CD4-positive, CD25-positive, alpha-beta regulatory T cell (primary cell): ENCODE results near the gene DMD. TPM values are rescaled to one million over a fixed set of nuclear protein-coding genes. Genes with fewer than 3 reads are reported as not detected.
A peak's percentile ranks its signal among the peaks of the same experiment; 100 is the strongest.

ENCODE experiments used
- ATAC-seq, 2 donors: fragments of 150-1000 bp; cut with Tn5 transposase; one replicate each; pipeline ENCODE4 v1.10.0; 2021; ENCODE audit warnings: low read depth in 2 of 2, moderate number of reproducible peaks in 2 of 2, moderate library complexity in 1 of 2
- DNase-seq, 3 donors: peaks; one replicate each; pipeline versions ENCODE4 v3.0.0 to v3.0.0-alpha.2; 2012 to 2022; ENCODE audit warnings: mixed read lengths in 1 of 3
- H3K27ac ChIP-seq: one replicate; pipeline ENCODE4 v1.7.0; 2013; ENCODE audit warnings: mild to moderate bottlenecking, low read length; ENCODE audit not compliant: insufficient read depth, poor library complexity, severe bottlenecking
- H3K27me3 ChIP-seq: one replicate; pipeline ENCODE4 v1.7.0; 2013; ENCODE audit warnings: low read length; ENCODE audit not compliant: control insufficient read depth, insufficient read depth
- H3K36me3 ChIP-seq: one replicate; pipeline ENCODE4 v1.7.0; 2013; ENCODE audit warnings: mild to moderate bottlenecking, low read length, moderate library complexity; ENCODE audit not compliant: control insufficient read depth, insufficient read depth
- H3K4me1 ChIP-seq: 2 replicates; pipeline ENCODE4 v1.7.0; 2013; ENCODE audit warnings: mild to moderate bottlenecking, low read length; ENCODE audit not compliant: insufficient read depth, control insufficient read depth, poor library complexity, severe bottlenecking
- H3K4me3 ChIP-seq: one replicate; pipeline ENCODE4 v1.7.0; 2013; ENCODE audit warnings: low read depth, mild to moderate bottlenecking, low read length, moderate library complexity
- H3K9me3 ChIP-seq, 2 experiments: 1 replicate in 1 of 2; 2 replicates in 1 of 2; pipeline ENCODE4 v1.7.0; 2013; ENCODE audit warnings: low read length in 2 of 2, mild to moderate bottlenecking in 1 of 2, moderate library complexity in 1 of 2; ENCODE audit not compliant: control insufficient read depth in 2 of 2
- H3K27ac Mint-ChIP-seq, 3 donors: one replicate each; pipeline ENCODE4 v1.8.0; 2020 to 2022; ENCODE audit warnings: mild to moderate bottlenecking in 3 of 3, mixed read lengths in 3 of 3, moderate library complexity in 2 of 3
- H3K27me3 Mint-ChIP-seq: one replicate; pipeline ENCODE4 v1.8.0; 2022; ENCODE audit warnings: mild to moderate bottlenecking, mixed read lengths
- H3K36me3 Mint-ChIP-seq: one replicate; pipeline ENCODE4 v1.8.0; 2020; ENCODE audit warnings: mixed read lengths
- H3K4me1 Mint-ChIP-seq, 4 donors: one replicate each; pipeline ENCODE4 v1.8.0; 2020 to 2022; ENCODE audit warnings: mixed read lengths in 4 of 4, mild to moderate bottlenecking in 1 of 4
- H3K4me3 Mint-ChIP-seq, 4 donors: one replicate each; pipeline ENCODE4 v1.8.0; 2020 to 2022; ENCODE audit warnings: mild to moderate bottlenecking in 4 of 4, mixed read lengths in 4 of 4, moderate library complexity in 3 of 4
- H3K9me3 Mint-ChIP-seq, 7 donors: one replicate each; pipeline ENCODE4 v1.8.0; 2020 to 2022; ENCODE audit warnings: mixed read lengths in 7 of 7, mild to moderate bottlenecking in 3 of 7, moderate library complexity in 2 of 7
- polyA plus RNA-seq, 4 donors: library from polyadenylated mRNA; unstranded; fragments of 300-500 nt; fragmentation: Illumina TruSeq; gene quantifications; one replicate each; pipeline ENCODE4 v1.2.3, GENCODE V29; 2021
- total RNA-seq: library from RNA; stranded (reverse); gene quantifications from one replicate; pipeline ENCODE4 v1.2.3, GENCODE V29; 2022

The DMD gene
- total and polyA plus RNA-seq, 5 donors from 2014 or later: 0.20 to 2.8 (median 0.98) TPM

DNA sequence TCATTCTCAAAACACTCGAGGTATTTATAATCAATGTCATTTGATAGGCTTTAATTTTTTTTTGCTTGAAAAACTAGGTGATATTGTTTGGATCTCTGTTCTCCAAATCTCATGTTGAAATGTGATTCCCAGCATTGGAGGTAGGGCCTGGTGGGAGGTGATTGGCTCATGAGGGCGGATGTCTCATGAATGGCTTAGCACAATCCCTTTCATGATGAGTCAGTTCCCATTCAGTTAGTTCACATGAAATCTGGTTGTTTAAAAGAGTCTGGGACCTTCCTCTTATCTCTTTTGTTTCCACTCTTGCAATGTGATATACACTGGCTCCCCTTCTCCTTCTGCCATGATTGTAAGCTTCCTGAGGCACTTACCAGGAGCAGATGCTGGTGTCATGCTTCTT, 638.7 kb downstream of the DMD start:
- DNase-seq (no peak), ATAC-seq (no peak)
- Histone ChIP-seq H3K9me3 (no peaks in the 10 kb centered on the region), H3K4me3 (no peak overlapping the region), H3K27ac (no peak overlapping the region), H3K4me1 (no peaks in the 10 kb centered on the region), H3K27me3 (no peaks in the 10 kb centered on the region), H3K36me3 (no peaks in the 10 kb centered on the region)
- H3K27me3 Mint-ChIP-seq: no peaks in the 10 kb centered on the region
- H3K9me3 Mint-ChIP-seq: peaks cover 0 to 6% (median 1%) of the 10 kb centered on the region in 7 donors
- H3K4me1 Mint-ChIP-seq: no peaks in the 10 kb centered on the region
- no peak overlapping the region for H3K27ac Mint-ChIP-seq
- H3K36me3 Mint-ChIP-seq: no peaks in the 10 kb centered on the region
- no peak overlapping the region for H3K4me3 Mint-ChIP-seq

DNA sequence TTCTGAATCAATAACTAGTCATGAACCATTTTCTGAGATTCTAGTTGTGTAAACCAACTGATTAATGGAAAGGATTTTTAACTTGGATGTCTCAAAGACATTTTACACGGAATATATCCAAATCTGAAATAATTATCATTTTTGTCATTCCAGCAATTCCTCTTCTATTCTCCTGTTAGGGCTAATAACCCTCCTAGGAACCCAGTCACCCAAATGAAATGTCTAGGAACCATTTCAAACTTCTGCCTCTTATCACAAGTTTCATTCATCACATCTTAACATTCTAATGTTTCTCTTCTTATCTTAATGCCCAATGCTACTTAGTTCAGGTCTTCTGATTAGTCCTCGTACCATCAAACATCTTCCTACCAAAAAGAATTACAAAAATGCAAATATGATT, 639.8 kb downstream of the DMD start:
- no peak overlapping the region for H3K4me3 Mint-ChIP-seq
- H3K27ac Mint-ChIP-seq: no peak overlapping the region
- Histone ChIP-seq H3K36me3 (no peaks in the 10 kb centered on the region), H3K27me3 (no peaks in the 10 kb centered on the region), H3K27ac (no peak overlapping the region), H3K4me1 (no peaks in the 10 kb centered on the region), H3K9me3 (no peaks in the 10 kb centered on the region), H3K4me3 (no peak overlapping the region)
- no peaks in the 10 kb centered on the region for H3K4me1 Mint-ChIP-seq
- no peaks in the 10 kb centered on the region for H3K27me3 Mint-ChIP-seq
- ATAC-seq (no peak), DNase-seq (no peak)
- peaks cover 0 to 7% (median 1%) of the 10 kb centered on the region in 7 donors for H3K9me3 Mint-ChIP-seq
- H3K36me3 Mint-ChIP-seq: no peaks in the 10 kb centered on the region

DNA sequence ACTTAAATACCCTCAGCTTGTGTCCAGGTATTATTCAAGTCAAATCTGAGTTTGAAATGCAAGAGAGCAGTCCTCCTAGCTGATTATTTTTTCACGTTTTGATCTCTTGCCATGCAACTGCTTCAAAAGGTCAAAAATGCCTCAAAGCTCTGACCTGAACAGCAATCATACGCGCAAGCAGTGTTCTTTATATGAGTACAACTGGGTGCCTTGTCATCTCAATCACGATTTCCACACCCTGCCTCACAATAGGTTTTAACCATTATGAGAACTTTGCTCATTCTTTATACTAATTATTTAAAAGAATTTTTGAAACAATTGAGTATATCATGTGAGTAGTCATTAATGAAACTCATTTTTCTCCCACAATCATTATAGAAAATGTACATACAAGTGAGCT, 649.1 kb downstream of the DMD start:
- DNase-seq: no peak
- Histone ChIP-seq H3K4me1 (no peaks in the 10 kb centered on the region), H3K36me3 (no peaks in the 10 kb centered on the region), H3K27me3 (no peaks in the 10 kb centered on the region), H3K27ac (no peak overlapping the region), H3K9me3 (no peaks in the 10 kb centered on the region), H3K4me3 (no peak overlapping the region)
- no peak for ATAC-seq
- Mint-ChIP-seq H3K4me1 (peaks cover 0 to 4% (median 0%) of the 10 kb centered on the region in 4 donors), H3K27ac (no peak overlapping the region), H3K27me3 (no peaks in the 10 kb centered on the region), H3K4me3 (no peak overlapping the region), H3K9me3 (peaks cover 0 to 5% (median 0%) of the 10 kb centered on the region in 7 donors), H3K36me3 (no peaks in the 10 kb centered on the region)

- Histone ChIP-seq H3K27me3 (no peaks in the 10 kb centered on the region), H3K27ac (no peak overlapping the region), H3K4me1 (no peaks in the 10 kb centered on the region), H3K36me3 (no peaks in the 10 kb centered on the region), H3K4me3 (no peak overlapping the region), H3K9me3 (no peaks in the 10 kb centered on the region)
- Mint-ChIP-seq H3K27ac (no peak overlapping the region), H3K27me3 (no peaks in the 10 kb centered on the region), H3K4me1 (no peaks in the 10 kb centered on the region), H3K4me3 (no peak overlapping the region), H3K9me3 (peaks cover 0 to 2% (median 0%) of the 10 kb centered on the region in 7 donors), H3K36me3 (no peaks in the 10 kb centered on the region)
- no peak for DNase-seq
- ATAC-seq: no peak
Observed at GRCh38 chrX:32545101-32545500, 666.2 kb downstream of the DMD start.

GRCh38 chrX:32538554-32538953, 672.8 kb downstream of the DMD start:
- Mint-ChIP-seq H3K27me3 (no peaks in the 10 kb centered on the region), H3K27ac (no peak overlapping the region), H3K4me1 (no peaks in the 10 kb centered on the region), H3K4me3 (no peak overlapping the region), H3K36me3 (no peaks in the 10 kb centered on the region), H3K9me3 (peaks cover 0 to 6% (median 0%) of the 10 kb centered on the region in 7 donors)
- Histone ChIP-seq H3K9me3 (no peaks in the 10 kb centered on the region), H3K4me1 (no peaks in the 10 kb centered on the region), H3K4me3 (no peak overlapping the region), H3K27ac (no peak overlapping the region), H3K27me3 (no peaks in the 10 kb centered on the region), H3K36me3 (no peaks in the 10 kb centered on the region)
- ATAC-seq (no peak), DNase-seq (no peak)

- Mint-ChIP-seq H3K36me3 (no peaks in the 10 kb centered on the region), H3K27me3 (no peaks in the 10 kb centered on the region), H3K4me3 (no peak overlapping the region), H3K4me1 (no peaks in the 10 kb centered on the region), H3K9me3 (peaks cover 0 to 6% (median 0%) of the 10 kb centered on the region in 7 donors), H3K27ac (no peak overlapping the region)
- no peaks in the 10 kb centered on the region for H3K36me3 ChIP-seq
- H3K27me3 ChIP-seq: no peaks in the 10 kb centered on the region
- no peak for ATAC-seq
- no peaks in the 10 kb centered on the region for H3K9me3 ChIP-seq
- H3K4me3 ChIP-seq: no peak overlapping the region
- no peaks in the 10 kb centered on the region for H3K4me1 ChIP-seq
- no peak for DNase-seq
- no peak overlapping the region for H3K27ac ChIP-seq
Observed at GRCh38 chrX:32533848-32534247, 677.5 kb downstream of the DMD start.

GRCh38 chrX:32532262-32532661, 679.1 kb downstream of the DMD start:
- Histone ChIP-seq H3K27ac (no peak overlapping the region), H3K36me3 (no peaks in the 10 kb centered on the region), H3K4me1 (no peaks in the 10 kb centered on the region), H3K9me3 (no peaks in the 10 kb centered on the region), H3K27me3 (no peaks in the 10 kb centered on the region), H3K4me3 (no peak overlapping the region)
- H3K4me3 Mint-ChIP-seq: no peak overlapping the region
- H3K36me3 Mint-ChIP-seq: no peaks in the 10 kb centered on the region
- H3K4me1 Mint-ChIP-seq: no peaks in the 10 kb centered on the region
- no peak overlapping the region for H3K27ac Mint-ChIP-seq
- H3K9me3 Mint-ChIP-seq: peaks cover 0 to 6% (median 0%) of the 10 kb centered on the region in 7 donors
- ATAC-seq (no peak), DNase-seq (no peak)
- H3K27me3 Mint-ChIP-seq: no peaks in the 10 kb centered on the region

- Histone ChIP-seq H3K4me1 (no peaks in the 10 kb centered on the region), H3K9me3 (no peaks in the 10 kb centered on the region), H3K27ac (no peak overlapping the region), H3K4me3 (no peak overlapping the region), H3K27me3 (no peaks in the 10 kb centered on the region), H3K36me3 (no peaks in the 10 kb centered on the region)
- DNase-seq (peak in 2 of 3 donors; percentile 1 to 63), ATAC-seq (no peak)
- Mint-ChIP-seq H3K36me3 (no peaks in the 10 kb centered on the region), H3K27me3 (no peaks in the 10 kb centered on the region), H3K4me3 (peak overlapping the region in 1 of 4 donors; percentile 64), H3K9me3 (peaks cover 0 to 4% (median 0%) of the 10 kb centered on the region in 7 donors), H3K27ac (no peak overlapping the region), H3K4me1 (no peaks in the 10 kb centered on the region)
Observed at GRCh38 chrX:32530802-32531403, 680.4 kb downstream of the DMD start.
